Lower lobe of right lung (tissue), 2 donors: ENCODE data around the gene PCSK6. TPM values are rescaled to one million over a fixed set of nuclear protein-coding genes. Genes with fewer than 3 reads are reported as not detected.

ENCODE experiments used
- ATAC-seq, 2 donors: fragments of 200-7000 bp; cut with Tn5 transposase; one replicate each; pipeline ENCODE4 v1.9.1; 2020 to 2022; ENCODE audit warnings: mild to moderate bottlenecking in 2 of 2, moderate library complexity in 2 of 2
- DNase-seq: peaks from one replicate; pipeline ENCODE4 v3.0.0-alpha.2; 2020
- H3K27ac ChIP-seq: fragments of 200-600 bp; one replicate; pipeline ENCODE4 v1.8.0; 2022
- H3K27me3 ChIP-seq: fragments of 200-600 bp; one replicate; pipeline ENCODE4 v1.8.0; 2022; ENCODE audit warnings: low read depth
- H3K36me3 ChIP-seq: fragments of 200-600 bp; one replicate; pipeline ENCODE4 v1.8.0; 2022; ENCODE audit warnings: mild to moderate bottlenecking
- H3K4me1 ChIP-seq: fragments of 200-600 bp; one replicate; pipeline ENCODE4 v1.8.0; 2022
- H3K4me3 ChIP-seq: fragments of 200-600 bp; one replicate; pipeline ENCODE4 v1.8.0; 2022; ENCODE audit warnings: mild to moderate bottlenecking
- H3K9me3 ChIP-seq: fragments of 200-600 bp; one replicate; pipeline ENCODE4 v1.8.0; 2022
- intact Hi-C: fragments of 100-400 bp; cut with DNase I; formaldehyde crosslinking; loops from one replicate; pipeline ENCODE4 v1.11.0; 2022
- total RNA-seq: library from RNA; stranded (reverse); fragmentation: NEBNext Ultra II Directional; extraction: Animal tissue kit (Norgen Biotek cat#: 25700); gene quantifications from one replicate; pipeline ENCODE4 v1.2.1, GENCODE V29; 2021
- TF ChIP-seq, protein P1 (sequence below): fragments of 200-600 bp; IDR thresholded peaks from one replicate; pipeline ENCODE4 v1.8.0; 2022; ENCODE audit warnings: antibody characterized with exemption, mild to moderate bottlenecking
- donor health status: DM: no; HTN: yes; CAD: no; lungs with severe emphysema.

The PCSK6 gene
- total RNA-seq, 1 donor from 2014 or later: 12.3 TPM

DNA sequence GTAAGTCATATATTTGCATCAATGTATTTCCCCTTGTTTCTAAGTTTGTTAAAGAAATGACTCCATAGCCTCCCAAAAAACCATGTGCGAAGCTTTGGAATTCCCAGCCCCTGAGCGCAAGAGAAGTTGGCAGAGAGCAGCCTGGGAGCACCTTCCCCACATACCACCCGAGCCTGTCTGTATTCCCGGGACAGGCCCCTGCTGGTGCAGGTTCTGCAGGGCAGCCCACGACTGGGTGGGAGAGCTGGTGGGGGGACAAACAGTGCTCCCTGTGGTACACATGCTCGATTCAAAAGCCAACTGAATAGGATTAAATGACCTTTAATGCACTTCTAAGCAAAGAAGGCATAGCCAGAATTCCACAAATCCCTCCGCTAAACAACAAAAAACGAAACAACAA, 119.8 kb downstream of the PCSK6 start:
- Histone ChIP-seq H3K27me3 (no peaks in the 10 kb centered on the region), H3K27ac (no peak overlapping the region), H3K4me1 (no peaks in the 10 kb centered on the region), H3K9me3 (no peaks in the 10 kb centered on the region), H3K4me3 (no peak overlapping the region), H3K36me3 (no peaks in the 10 kb centered on the region)
- ATAC-seq (no peak), DNase-seq (no peak)
- intact Hi-C loops: no loop called here
- TF ChIP-seq, protein P1, sequence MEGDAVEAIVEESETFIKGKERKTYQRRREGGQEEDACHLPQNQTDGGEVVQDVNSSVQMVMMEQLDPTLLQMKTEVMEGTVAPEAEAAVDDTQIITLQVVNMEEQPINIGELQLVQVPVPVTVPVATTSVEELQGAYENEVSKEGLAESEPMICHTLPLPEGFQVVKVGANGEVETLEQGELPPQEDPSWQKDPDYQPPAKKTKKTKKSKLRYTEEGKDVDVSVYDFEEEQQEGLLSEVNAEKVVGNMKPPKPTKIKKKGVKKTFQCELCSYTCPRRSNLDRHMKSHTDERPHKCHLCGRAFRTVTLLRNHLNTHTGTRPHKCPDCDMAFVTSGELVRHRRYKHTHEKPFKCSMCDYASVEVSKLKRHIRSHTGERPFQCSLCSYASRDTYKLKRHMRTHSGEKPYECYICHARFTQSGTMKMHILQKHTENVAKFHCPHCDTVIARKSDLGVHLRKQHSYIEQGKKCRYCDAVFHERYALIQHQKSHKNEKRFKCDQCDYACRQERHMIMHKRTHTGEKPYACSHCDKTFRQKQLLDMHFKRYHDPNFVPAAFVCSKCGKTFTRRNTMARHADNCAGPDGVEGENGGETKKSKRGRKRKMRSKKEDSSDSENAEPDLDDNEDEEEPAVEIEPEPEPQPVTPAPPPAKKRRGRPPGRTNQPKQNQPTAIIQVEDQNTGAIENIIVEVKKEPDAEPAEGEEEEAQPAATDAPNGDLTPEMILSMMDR: no peak

- no peak overlapping the region for H3K27ac ChIP-seq
- TF ChIP-seq, protein P1: no peak
- ATAC-seq (no peak), DNase-seq (no peak)
- no peaks in the 10 kb centered on the region for H3K36me3 ChIP-seq
- no peak overlapping the region for H3K4me3 ChIP-seq
- intact Hi-C loops: no loop called here
- H3K9me3 ChIP-seq: no peaks in the 10 kb centered on the region
- H3K4me1 ChIP-seq: no peaks in the 10 kb centered on the region
- H3K27me3 ChIP-seq: no peaks in the 10 kb centered on the region
These were observed 120.5 kb downstream of the PCSK6 start for GRCh38 chr15:101368861-101369642.

- H3K27ac ChIP-seq: no peak overlapping the region
- intact Hi-C loops: no loop called here
- H3K4me3 ChIP-seq: no peak overlapping the region
- no peaks in the 10 kb centered on the region for H3K9me3 ChIP-seq
- H3K27me3 ChIP-seq: no peaks in the 10 kb centered on the region
- peak; percentile 81 to 84 for ATAC-seq
- DNase-seq: peak; percentile 60
- H3K36me3 ChIP-seq: no peaks in the 10 kb centered on the region
- no peaks in the 10 kb centered on the region for H3K4me1 ChIP-seq
- TF ChIP-seq, protein P1: no peak
These were observed 121.3 kb downstream of the PCSK6 start for GRCh38 chr15:101368086-101368780.

DNA sequence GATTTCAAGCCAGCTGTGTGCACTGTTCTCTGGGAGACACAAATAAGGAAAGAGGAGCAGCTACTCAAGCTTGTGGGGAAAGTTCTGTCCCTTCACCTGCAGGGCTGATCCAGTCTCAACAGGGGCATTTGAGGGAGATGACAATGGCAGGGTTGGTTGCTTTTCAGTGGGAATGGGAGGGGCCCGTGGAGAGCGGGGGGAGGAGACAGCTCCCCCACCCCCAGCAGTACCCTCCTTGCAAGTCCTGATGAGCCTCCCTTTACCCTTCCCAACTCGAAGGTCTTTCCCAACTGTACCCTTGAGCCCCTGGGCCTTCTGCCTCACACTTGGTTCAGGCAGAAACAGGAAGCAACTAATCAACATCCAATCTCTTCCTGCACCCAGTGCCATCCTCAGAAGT, 122.7 kb downstream of the PCSK6 start:
- TF ChIP-seq, protein P1: no peak
- H3K4me3 ChIP-seq: no peak overlapping the region
- intact Hi-C loops: no loop called here

GRCh38 chr15:101362986-101363566, 126.4 kb downstream of the PCSK6 start:
- TF ChIP-seq, protein P1: no peak
- Histone ChIP-seq H3K27me3 (no peaks in the 10 kb centered on the region), H3K4me3 (no peak overlapping the region), H3K36me3 (no peaks in the 10 kb centered on the region), H3K4me1 (no peaks in the 10 kb centered on the region), H3K27ac (no peak overlapping the region), H3K9me3 (no peaks in the 10 kb centered on the region)
- ATAC-seq: no peak
- intact Hi-C loops: no loop called here
- no peak for DNase-seq

More for the DNA sequence above, 122.7 kb downstream of the PCSK6 start:
- no peaks in the 10 kb centered on the region for H3K4me1 ChIP-seq
- DNase-seq (no peak), ATAC-seq (no peak)
- H3K9me3 ChIP-seq: no peaks in the 10 kb centered on the region
- H3K27me3 ChIP-seq: no peaks in the 10 kb centered on the region
- H3K36me3 ChIP-seq: no peaks in the 10 kb centered on the region
- H3K27ac ChIP-seq: no peak overlapping the region
